KMS-11 (cell line): Measurements from ENCODE around the gene TPM2.

Experiments used
- H2AFZ ChIP-seq: fragments of 200-600 bp; sonication (generic); 2 replicates; pipeline ENCODE4 v1.6.1; 2016; ENCODE audit warnings: antibody characterized with exemption, mixed run types, low read depth
- H3K27ac ChIP-seq: fragments of 200-600 bp; sonication (generic); 2 replicates; pipeline ENCODE4 v1.6.1; 2016; ENCODE audit warnings: mild to moderate bottlenecking, mixed run types
- H3K27me3 ChIP-seq: fragments of 200-600 bp; sonication (generic); 2 replicates; pipeline ENCODE4 v1.6.1; 2017; ENCODE audit warnings: mild to moderate bottlenecking, low read depth, mixed run types, moderate library complexity; ENCODE audit not compliant: insufficient read depth
- H3K36me3 ChIP-seq: fragments of 200-600 bp; sonication (generic); 2 replicates; pipeline ENCODE4 v1.6.1; 2017; ENCODE audit warnings: mild to moderate bottlenecking, mixed run types; ENCODE audit not compliant: insufficient read depth
- H3K4me1 ChIP-seq: fragments of 200-600 bp; sonication (generic); 2 replicates; pipeline ENCODE4 v1.6.1; 2016; ENCODE audit warnings: mild to moderate bottlenecking, low read depth, mixed run types; ENCODE audit not compliant: poor library complexity, severe bottlenecking
- H3K4me2 ChIP-seq: fragments of 200-600 bp; sonication (generic); 2 replicates; pipeline ENCODE4 v1.7.0; 2016; ENCODE audit warnings: mild to moderate bottlenecking, mixed run types
- H3K4me3 ChIP-seq: fragments of 200-600 bp; sonication (generic); IDR thresholded peaks from 2 replicates; pipeline ENCODE4 v1.6.1; 2017; ENCODE audit warnings: low read depth, low read length, mixed read lengths; ENCODE audit not compliant: insufficient read depth
- H3K79me2 ChIP-seq: fragments of 200-600 bp; sonication (generic); 2 replicates; pipeline ENCODE4 v1.6.1; 2016; ENCODE audit warnings: low read depth, mixed run types; ENCODE audit not compliant: insufficient read depth
- H3K9ac ChIP-seq: fragments of 200-600 bp; sonication (generic); 2 replicates; pipeline ENCODE4 v1.6.1; 2016; ENCODE audit warnings: mild to moderate bottlenecking, mixed run types
- H4K20me1 ChIP-seq: fragments of 200-600 bp; sonication (generic); 2 replicates; pipeline ENCODE4 v1.6.1; 2016; ENCODE audit warnings: mild to moderate bottlenecking, mixed run types; ENCODE audit not compliant: insufficient read depth
- TF ChIP-seq, protein P1 (sequence below): fragments of 200-600 bp; sonication (generic); conservative IDR thresholded peaks from 2 replicates; pipeline ENCODE4 v1.6.1; 2017; ENCODE audit warnings: low read depth, mild to moderate bottlenecking, antibody characterized with exemption, low read length, moderate library complexity, mixed read lengths

The TPM2 gene

DNA sequence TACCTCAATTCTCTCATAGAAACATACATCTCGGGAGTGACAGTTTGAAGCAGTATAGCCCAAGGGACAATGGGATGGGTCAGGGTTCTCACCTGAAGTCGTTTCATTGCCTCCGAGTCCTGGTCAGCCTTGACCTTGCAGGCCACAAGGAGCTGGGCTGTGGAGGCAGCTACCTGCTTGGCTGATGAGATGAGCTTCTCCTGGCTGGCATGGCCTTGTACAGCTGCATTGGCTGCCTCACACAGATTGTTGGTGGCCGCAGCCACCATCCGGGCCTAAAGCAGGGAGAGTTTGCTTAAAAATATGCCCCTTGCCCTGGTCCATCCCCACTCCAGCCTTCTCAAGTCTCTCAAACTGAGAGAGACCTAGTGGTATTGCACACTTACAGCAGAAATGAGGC, 8.5 kb upstream of the TPM2 start:
- Histone ChIP-seq H4K20me1 (no peaks in the 10 kb centered on the region), H3K36me3 (no peaks in the 10 kb centered on the region; the same call in 1 of the 2 replicates)

DNA sequence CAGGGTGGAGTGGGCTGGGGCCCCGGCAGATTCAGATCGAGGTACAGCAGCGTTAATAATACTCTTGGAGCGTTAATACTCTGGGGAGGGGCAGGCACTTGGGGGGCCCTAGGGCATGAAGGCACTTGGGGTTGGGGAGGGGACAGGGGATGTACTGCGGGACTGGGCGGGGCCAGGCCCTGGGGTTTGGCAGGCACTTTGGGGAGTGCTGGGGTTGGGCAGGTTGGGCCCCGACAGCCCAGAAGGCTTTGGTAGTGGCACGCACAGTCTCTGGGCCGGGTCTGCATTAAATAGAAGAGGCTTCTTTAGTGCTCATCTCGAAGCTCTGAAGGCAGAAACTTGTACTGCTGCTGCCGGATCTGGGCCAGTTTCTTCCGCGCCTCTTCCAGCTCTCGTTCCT, 7.8 kb upstream of the TPM2 start:
- Histone ChIP-seq H3K36me3 (no peaks in the 10 kb centered on the region; the same call in 1 of the 2 replicates), H3K9ac (no peak overlapping the region)

More for the DNA sequence above, 8.5 kb upstream of the TPM2 start:
- H3K4me2 ChIP-seq = no peak overlapping the region
- TF ChIP-seq, protein P1, sequence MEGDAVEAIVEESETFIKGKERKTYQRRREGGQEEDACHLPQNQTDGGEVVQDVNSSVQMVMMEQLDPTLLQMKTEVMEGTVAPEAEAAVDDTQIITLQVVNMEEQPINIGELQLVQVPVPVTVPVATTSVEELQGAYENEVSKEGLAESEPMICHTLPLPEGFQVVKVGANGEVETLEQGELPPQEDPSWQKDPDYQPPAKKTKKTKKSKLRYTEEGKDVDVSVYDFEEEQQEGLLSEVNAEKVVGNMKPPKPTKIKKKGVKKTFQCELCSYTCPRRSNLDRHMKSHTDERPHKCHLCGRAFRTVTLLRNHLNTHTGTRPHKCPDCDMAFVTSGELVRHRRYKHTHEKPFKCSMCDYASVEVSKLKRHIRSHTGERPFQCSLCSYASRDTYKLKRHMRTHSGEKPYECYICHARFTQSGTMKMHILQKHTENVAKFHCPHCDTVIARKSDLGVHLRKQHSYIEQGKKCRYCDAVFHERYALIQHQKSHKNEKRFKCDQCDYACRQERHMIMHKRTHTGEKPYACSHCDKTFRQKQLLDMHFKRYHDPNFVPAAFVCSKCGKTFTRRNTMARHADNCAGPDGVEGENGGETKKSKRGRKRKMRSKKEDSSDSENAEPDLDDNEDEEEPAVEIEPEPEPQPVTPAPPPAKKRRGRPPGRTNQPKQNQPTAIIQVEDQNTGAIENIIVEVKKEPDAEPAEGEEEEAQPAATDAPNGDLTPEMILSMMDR = no peak
- H3K4me1 ChIP-seq = no peaks in the 10 kb centered on the region
- no peak overlapping the region for H3K9ac ChIP-seq
- H3K79me2 ChIP-seq = no peaks in the 10 kb centered on the region
- H3K4me3 ChIP-seq = no peak overlapping the region
- H3K27me3 ChIP-seq = no peaks in the 10 kb centered on the region
- no peak overlapping the region for H3K27ac ChIP-seq
- H2AFZ ChIP-seq = no peak overlapping the region

GRCh38 chr9:35696520-35697215, 6.9 kb upstream of the TPM2 start:
- TF ChIP-seq, protein P1 = peak; percentile 93
- H3K36me3 ChIP-seq = no peaks in the 10 kb centered on the region; the same call in 1 of the 2 replicates
- no peak overlapping the region for H2AFZ ChIP-seq
- H3K4me3 ChIP-seq = no peak overlapping the region
- H3K27me3 ChIP-seq = no peaks in the 10 kb centered on the region
- H3K4me2 ChIP-seq = no peak overlapping the region
- no peak overlapping the region for H3K27ac ChIP-seq
- H3K9ac ChIP-seq = no peak overlapping the region
- no peaks in the 10 kb centered on the region for H4K20me1 ChIP-seq
- no peaks in the 10 kb centered on the region for H3K79me2 ChIP-seq
- no peaks in the 10 kb centered on the region for H3K4me1 ChIP-seq

More for the DNA sequence above, 7.8 kb upstream of the TPM2 start:
- Histone ChIP-seq H3K4me3 (no peak overlapping the region), H3K4me2 (no peak overlapping the region), H3K27ac (no peak overlapping the region), H3K79me2 (no peaks in the 10 kb centered on the region), H3K4me1 (no peaks in the 10 kb centered on the region), H4K20me1 (no peaks in the 10 kb centered on the region), H2AFZ (no peak overlapping the region), H3K27me3 (no peaks in the 10 kb centered on the region)
- TF ChIP-seq, protein P1 = no peak

- Histone ChIP-seq H2AFZ (no peak overlapping the region), H3K4me3 (no peak overlapping the region), H3K4me2 (no peak overlapping the region), H3K27me3 (no peaks in the 10 kb centered on the region), H3K4me1 (no peaks in the 10 kb centered on the region), H4K20me1 (no peaks in the 10 kb centered on the region), H3K9ac (no peak overlapping the region), H3K27ac (no peak overlapping the region), H3K79me2 (no peaks in the 10 kb centered on the region), H3K36me3 (no peaks in the 10 kb centered on the region; the same call in 1 of the 2 replicates)
- TF ChIP-seq, protein P1 = no peak
Observed at GRCh38 chr9:35695943-35696401, 6.2 kb upstream of the TPM2 start.
